OCI-LY7 (cell line): Measurements from ENCODE around the gene RAB26.

Source experiments
- EZH2phosphoT487 ChIP-seq: fragments of 200-600 bp; sonication (generic); IDR thresholded peaks from 2 replicates; pipeline ENCODE4 v1.6.1; 2018; ENCODE audit warnings: low read depth, borderline replicate concordance, mild to moderate bottlenecking, mixed run types, antibody characterized with exemption, low read length, moderate library complexity, mixed read lengths
- TF ChIP-seq, protein P1 (sequence below): fragments of 200-600 bp; sonication (generic); conservative IDR thresholded peaks from 2 replicates; pipeline ENCODE4 v1.5.1; 2014; ENCODE audit warnings: mild to moderate bottlenecking, antibody characterized with exemption, low read length, moderate library complexity, mixed read lengths

DNA sequence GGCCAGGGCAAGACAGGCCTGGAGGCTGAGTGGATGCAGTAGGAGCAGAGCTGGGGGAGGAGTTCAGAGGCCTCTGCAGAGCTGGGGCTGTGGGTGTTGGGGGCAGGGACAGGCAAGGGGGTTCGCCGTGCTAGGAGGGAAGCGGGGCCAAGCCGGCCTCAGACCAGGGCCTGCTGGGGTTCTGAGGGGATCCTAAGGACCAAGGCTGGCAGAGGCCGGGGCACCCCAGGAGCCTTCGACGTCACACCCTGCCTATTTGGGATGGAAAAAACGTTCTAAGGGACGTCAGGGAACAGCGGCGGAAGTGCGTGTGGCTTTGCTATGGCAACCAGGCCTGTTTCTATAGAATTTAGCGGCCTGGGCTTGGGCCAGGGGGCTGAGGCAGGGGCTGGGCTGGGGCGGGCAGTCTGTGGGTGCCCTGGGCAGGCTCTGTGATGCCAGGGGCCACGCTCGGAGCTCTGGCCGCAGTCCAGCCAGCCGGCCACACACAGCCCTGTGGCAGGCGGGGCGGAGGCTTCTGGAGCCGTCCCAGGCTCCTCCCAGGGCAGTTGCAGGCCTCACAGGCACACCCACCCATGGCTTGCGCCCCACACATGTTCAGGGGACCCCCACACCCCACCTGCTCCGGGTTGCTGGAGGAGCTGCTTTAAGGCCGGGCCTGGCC lies 10.9 kb downstream of the RAB26 start:
- TF ChIP-seq, protein P1, sequence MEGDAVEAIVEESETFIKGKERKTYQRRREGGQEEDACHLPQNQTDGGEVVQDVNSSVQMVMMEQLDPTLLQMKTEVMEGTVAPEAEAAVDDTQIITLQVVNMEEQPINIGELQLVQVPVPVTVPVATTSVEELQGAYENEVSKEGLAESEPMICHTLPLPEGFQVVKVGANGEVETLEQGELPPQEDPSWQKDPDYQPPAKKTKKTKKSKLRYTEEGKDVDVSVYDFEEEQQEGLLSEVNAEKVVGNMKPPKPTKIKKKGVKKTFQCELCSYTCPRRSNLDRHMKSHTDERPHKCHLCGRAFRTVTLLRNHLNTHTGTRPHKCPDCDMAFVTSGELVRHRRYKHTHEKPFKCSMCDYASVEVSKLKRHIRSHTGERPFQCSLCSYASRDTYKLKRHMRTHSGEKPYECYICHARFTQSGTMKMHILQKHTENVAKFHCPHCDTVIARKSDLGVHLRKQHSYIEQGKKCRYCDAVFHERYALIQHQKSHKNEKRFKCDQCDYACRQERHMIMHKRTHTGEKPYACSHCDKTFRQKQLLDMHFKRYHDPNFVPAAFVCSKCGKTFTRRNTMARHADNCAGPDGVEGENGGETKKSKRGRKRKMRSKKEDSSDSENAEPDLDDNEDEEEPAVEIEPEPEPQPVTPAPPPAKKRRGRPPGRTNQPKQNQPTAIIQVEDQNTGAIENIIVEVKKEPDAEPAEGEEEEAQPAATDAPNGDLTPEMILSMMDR, result no peak
- no peak for TF ChIP-seq EZH2phosphoT487
